Measurements from ENCODE around the gene SPATA33.

DNA sequence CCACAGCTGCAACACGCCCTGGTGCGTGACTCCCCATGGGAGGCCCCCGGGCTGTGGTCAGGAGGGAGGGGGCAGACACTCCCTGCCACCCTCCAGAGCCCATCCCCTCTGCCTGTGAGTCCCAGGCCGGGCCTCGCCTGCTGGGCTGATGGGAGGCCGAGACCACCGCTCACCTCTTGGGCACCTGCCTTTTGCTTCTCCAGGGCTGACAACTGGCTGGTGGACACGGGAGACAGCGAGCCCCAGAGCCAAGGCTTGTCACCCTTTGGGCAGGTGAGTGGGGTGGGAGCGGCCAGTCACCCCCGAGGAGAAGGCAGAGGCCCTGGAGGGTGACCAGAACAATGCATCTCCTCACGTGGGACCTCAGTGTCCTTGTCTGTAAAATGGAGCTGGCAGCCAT, 21.0 kb upstream of the SPATA33 start:
- TF ChIP-seq, protein P1, sequence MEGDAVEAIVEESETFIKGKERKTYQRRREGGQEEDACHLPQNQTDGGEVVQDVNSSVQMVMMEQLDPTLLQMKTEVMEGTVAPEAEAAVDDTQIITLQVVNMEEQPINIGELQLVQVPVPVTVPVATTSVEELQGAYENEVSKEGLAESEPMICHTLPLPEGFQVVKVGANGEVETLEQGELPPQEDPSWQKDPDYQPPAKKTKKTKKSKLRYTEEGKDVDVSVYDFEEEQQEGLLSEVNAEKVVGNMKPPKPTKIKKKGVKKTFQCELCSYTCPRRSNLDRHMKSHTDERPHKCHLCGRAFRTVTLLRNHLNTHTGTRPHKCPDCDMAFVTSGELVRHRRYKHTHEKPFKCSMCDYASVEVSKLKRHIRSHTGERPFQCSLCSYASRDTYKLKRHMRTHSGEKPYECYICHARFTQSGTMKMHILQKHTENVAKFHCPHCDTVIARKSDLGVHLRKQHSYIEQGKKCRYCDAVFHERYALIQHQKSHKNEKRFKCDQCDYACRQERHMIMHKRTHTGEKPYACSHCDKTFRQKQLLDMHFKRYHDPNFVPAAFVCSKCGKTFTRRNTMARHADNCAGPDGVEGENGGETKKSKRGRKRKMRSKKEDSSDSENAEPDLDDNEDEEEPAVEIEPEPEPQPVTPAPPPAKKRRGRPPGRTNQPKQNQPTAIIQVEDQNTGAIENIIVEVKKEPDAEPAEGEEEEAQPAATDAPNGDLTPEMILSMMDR (conservative IDR thresholded peaks at IDR 0.05): no peak
- TF ChIP-seq EZH2 (IDR thresholded peaks at IDR 0.05; ENCODE audit: low read depth): no peak

Measured in PC-9 (cell line).